22Rv1 (cell line): Measurements from ENCODE around the gene SPATA1.

Source experiments
- H3K27ac ChIP-seq: fragments of 450-650 bp; 2 replicates; pipeline ENCODE4 v1.5.1; 2017
- ZFX ChIP-seq: fragments of 450-650 bp; IDR thresholded peaks from 2 replicates; pipeline ENCODE4 v1.6.1; 2017; ENCODE audit warnings: antibody characterized with exemption, borderline replicate concordance
- TF ChIP-seq, protein P1 (sequence below): fragments of 450-650 bp; IDR thresholded peaks from 2 replicates; pipeline ENCODE4 v1.5.1; 2017; ENCODE audit warnings: mild to moderate bottlenecking

Gene SPATA1, protein sequence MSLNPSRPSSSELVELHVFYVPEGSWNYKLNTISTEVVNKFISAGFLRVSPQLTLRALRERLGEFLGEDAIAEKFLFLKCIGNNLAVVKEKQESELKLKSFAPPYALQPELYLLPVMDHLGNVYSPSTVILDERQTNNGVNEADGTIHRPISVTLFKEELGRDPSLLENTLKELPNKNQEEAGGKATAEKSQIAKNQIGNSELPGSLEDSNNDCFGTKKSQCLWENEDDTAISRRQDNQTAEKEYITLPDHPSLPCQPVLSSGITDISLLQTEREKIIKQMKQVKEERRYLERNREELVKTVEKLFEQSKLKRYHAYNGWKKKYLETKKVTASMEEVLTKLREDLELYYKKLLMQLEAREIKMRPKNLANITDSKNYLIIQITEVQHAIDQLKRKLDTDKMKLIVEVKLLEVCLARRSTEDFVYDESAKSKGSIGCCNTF

DNA sequence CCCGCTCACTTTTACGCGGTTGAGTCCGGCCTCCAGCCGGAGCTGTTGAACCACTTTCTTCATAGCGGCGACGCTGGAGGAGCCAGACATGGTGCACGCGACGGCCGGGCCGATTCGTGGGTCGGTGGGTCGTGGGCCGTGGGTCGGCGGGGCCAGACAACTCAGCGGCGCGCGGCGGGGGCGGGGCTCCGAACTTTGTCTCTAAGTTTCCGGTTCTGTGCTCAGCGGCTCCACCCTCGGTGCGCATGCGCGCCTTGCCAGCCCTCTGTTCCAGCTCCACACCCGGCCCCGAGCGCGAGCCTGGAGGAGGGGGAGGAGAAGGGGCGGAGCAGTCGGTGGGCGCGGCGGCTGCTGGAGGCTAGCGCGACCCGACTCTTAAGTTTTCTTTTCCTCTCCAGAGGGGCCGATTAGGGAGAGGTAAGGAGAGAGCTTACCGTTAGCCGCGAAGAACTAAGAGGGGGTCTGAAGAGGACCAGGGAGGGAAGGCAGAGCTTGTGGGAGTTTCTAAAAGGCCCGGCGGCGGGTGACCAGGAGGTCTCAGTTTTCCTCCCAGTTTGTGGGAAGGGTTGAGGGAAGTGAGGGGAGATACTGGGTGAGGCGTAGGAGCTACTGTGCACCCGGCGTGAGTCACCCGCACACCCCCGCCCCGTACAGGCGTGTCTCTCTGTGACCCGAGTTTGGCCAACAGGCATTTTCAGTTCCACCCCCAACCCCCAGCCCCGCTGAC lies at the start of gene SPATA1, which contains the start of gene GNG5:
Gene SPATA1, plus strand, starts transcription at position 385 of the 727 bp plus-strand sequence. CDS start 9,974 bp downstream, outside the sequence.
Gene GNG5, minus strand, starts transcription at position 580 of the 727 bp plus-strand sequence. Its CDS starts 490 bp downstream, at position 90.
- no peak for TF ChIP-seq ZFX
- TF ChIP-seq, protein P1, sequence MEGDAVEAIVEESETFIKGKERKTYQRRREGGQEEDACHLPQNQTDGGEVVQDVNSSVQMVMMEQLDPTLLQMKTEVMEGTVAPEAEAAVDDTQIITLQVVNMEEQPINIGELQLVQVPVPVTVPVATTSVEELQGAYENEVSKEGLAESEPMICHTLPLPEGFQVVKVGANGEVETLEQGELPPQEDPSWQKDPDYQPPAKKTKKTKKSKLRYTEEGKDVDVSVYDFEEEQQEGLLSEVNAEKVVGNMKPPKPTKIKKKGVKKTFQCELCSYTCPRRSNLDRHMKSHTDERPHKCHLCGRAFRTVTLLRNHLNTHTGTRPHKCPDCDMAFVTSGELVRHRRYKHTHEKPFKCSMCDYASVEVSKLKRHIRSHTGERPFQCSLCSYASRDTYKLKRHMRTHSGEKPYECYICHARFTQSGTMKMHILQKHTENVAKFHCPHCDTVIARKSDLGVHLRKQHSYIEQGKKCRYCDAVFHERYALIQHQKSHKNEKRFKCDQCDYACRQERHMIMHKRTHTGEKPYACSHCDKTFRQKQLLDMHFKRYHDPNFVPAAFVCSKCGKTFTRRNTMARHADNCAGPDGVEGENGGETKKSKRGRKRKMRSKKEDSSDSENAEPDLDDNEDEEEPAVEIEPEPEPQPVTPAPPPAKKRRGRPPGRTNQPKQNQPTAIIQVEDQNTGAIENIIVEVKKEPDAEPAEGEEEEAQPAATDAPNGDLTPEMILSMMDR, result no peak; the same call in 1 of the 2 replicates

DNA sequence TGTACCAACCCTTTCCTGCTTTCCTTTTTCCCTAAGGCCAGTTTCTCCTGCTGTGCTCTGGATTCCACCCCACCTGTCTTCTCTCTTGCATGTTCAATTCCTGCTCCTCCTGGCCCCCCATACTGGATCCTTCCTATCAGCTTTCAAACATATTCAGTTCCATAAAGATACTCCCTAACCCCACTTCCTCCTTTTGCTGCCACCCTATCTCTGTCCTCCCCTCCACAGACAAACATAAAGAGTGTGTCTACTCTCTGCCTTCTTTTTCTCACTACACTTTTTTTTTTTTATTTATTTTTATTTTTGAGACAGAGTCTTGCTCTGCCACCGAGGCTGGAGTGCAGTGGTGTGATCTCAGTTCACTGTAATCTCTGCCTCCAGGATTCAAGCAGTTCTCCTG lies 44.1 kb upstream of the SPATA1 start:
- TF ChIP-seq ZFX, result no peak
- TF ChIP-seq, protein P1, result no peak
- H3K27ac ChIP-seq, result no peak overlapping the region

More for the DNA sequence above, at the start of gene SPATA1, which contains the start of gene GNG5:
- H3K27ac ChIP-seq, result peak within 1 kb of the TSS; percentile 85

DNA sequence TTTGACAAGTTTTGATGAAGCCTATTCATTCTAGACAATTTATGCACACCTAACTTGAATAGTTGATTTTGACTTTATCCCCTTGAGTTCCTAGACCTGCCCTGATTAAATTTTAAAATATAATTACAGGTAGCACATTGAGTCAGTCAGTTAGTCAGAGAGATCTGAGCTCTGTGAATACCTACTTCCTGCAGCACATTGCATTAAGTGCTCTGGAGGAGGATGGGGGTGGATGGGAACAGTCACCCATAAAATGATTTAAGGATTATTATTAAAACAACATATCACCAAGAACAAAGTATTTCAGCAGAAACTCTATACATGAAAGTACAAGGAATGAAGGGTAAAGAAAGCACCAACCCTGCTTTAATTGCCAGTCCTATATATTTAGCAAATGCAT lies 38.9 kb upstream of the SPATA1 start:
- no peak overlapping the region for H3K27ac ChIP-seq
- TF ChIP-seq ZFX, result no peak
- TF ChIP-seq, protein P1, result no peak

DNA sequence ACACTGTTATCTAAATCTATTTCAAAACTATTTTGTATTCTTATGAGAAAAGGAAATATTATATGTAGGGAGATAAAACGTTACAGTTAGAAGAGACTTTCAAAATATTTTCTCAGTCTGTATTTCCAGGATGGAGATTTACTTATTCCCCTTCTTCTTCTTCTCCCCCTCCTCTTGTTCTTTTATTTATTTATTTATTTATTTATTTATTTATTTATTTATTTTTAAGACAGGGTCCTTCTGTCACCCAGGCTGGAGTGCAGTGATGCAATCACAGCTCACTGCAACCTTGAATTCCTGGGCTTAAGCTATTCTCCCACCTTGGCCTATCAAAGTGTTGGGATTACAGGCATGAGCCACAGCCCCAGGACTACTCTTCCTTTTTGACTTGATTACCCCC lies 30.0 kb upstream of the SPATA1 start:
- no peak overlapping the region for H3K27ac ChIP-seq
- TF ChIP-seq, protein P1, result no peak
- TF ChIP-seq ZFX, result no peak

DNA sequence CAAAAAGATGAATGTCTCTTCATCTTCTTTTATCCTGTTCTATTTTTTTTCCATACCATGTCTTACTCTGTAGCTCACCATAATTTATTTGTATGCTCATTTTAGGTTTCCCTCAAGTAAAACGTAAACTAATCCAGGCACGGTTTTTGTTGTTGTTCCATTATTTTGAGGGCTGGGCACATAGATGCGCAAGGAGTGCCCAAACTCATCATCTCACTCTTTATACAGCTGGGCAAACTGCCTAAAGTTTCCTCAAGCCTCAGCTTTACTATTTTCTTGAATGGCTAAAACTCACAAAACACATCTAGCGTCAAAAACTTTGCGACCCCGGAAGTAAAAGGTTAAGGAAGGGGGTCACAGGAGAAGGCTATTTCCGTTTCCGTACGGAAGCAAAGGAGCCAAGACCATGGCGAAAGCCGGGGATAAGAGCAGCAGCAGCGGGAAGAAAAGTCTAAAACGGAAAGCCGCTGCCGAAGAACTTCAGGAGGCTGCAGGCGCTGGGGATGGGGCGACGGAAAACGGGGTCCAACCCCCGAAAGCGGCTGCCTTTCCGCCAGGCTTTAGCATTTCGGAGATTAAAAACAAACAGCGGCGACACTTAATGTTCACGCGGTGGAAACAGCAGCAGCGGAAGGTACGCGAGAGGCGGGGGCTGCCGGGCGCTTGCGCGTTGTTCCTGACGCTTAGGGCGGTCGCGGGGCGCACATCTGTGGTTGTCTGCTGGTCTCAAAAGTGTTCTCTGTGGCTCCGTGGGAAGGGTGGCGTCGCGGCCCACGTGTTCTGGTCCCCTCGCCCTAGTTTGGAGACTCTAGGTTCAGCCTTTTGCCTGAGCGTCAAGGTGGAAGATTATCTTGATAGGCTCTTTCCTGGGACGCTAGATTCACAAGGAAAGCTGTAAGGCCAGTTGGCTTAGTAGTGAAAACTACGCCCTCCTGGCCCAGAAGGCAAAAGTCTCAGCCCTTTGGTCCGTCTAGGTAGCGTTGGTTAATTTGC lies 27.0 kb upstream of the SPATA1 start, which contains the start of gene RPF1:
Gene RPF1, plus strand, starts transcription at position 391 of the 993 bp plus-strand sequence. Its CDS starts 16 bp downstream, at position 407.
- TF ChIP-seq, protein P1, result no peak
- no peak for TF ChIP-seq ZFX
- peak within 1 kb of the TSS; percentile 85 for H3K27ac ChIP-seq

DNA sequence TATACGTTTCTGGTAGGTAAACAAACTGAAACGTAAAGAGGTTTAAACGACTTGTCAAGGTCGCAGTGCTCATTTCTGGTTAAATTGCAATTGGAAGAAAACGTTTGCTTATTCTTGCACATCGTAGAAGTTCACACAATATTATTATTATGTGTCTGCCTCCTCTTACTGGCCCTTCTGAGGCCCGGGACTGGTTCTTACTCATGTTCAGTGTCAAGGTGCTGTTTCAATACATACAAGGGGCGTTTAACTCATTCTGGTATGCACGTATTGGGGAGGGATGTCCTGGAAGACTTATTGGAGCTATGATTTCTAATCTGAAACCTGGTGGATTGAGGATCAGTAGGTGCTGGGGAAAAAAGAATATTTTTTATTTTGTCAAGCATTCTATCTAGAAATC lies 26.2 kb upstream of the SPATA1 start:
- TF ChIP-seq ZFX, result no peak
- TF ChIP-seq, protein P1, result no peak
- peak overlapping the region; percentile 85 for H3K27ac ChIP-seq
